Type B pancreatic cell (in vitro differentiated cells): Measurements from ENCODE around the gene MAP3K1. TPM values are rescaled to one million over a fixed set of nuclear protein-coding genes. Genes with fewer than 3 reads are reported as not detected.

Experiments
- DNase-seq: peaks from one replicate; pipeline ENCODE4 v3.0.0; 2021; ENCODE audit warnings: mixed read lengths; ENCODE audit not compliant: unreplicated experiment; ENCODE audit errors: extremely low spot score
- H3K27ac Mint-ChIP-seq: 2 replicates; pipeline ENCODE4 v1.8.0; 2021; ENCODE audit warnings: mild to moderate bottlenecking, mixed read lengths
- H3K27me3 Mint-ChIP-seq: 2 replicates; pipeline ENCODE4 v1.8.0; 2021; ENCODE audit warnings: mixed read lengths
- H3K36me3 Mint-ChIP-seq: 2 replicates; pipeline ENCODE4 v1.8.0; 2021; ENCODE audit warnings: mixed read lengths
- H3K4me1 Mint-ChIP-seq: one replicate; pipeline ENCODE4 v1.8.0; 2021; ENCODE audit warnings: mixed read lengths; ENCODE audit not compliant: unreplicated experiment
- H3K4me3 Mint-ChIP-seq: 2 replicates; pipeline ENCODE4 v1.8.0; 2021; ENCODE audit warnings: mild to moderate bottlenecking, mixed read lengths
- H3K9me3 Mint-ChIP-seq: 2 replicates; pipeline ENCODE4 v1.8.0; 2021; ENCODE audit warnings: mixed read lengths
- total RNA-seq: library from RNA; stranded (reverse); gene quantifications from 2 replicates; pipeline ENCODE4 v1.2.1, GENCODE V29; 2021; ENCODE audit warnings: low replicate concordance
- TF ChIP-seq, protein P1 (sequence below): fragments of 200-600 bp; sonication (generic); conservative IDR thresholded peaks from 2 replicates; pipeline ENCODE4 v1.5.0; 2021; ENCODE audit warnings: antibody characterized with exemption, mild to moderate bottlenecking

Gene MAP3K1
- total RNA-seq, 1 donor from 2014 or later = 48.4 TPM

GRCh38 chr5:56910210-56910965, 95.0 kb downstream of the MAP3K1 start:
- Mint-ChIP-seq H3K27ac (peak overlapping the region; percentile 97), H3K36me3 (peaks cover 7% of the 10 kb centered on the region), H3K4me1 (peaks cover 21% of the 10 kb centered on the region), H3K9me3 (no peaks in the 10 kb centered on the region), H3K4me3 (peak overlapping the region; percentile 88), H3K27me3 (no peaks in the 10 kb centered on the region)
- TF ChIP-seq, protein P1, sequence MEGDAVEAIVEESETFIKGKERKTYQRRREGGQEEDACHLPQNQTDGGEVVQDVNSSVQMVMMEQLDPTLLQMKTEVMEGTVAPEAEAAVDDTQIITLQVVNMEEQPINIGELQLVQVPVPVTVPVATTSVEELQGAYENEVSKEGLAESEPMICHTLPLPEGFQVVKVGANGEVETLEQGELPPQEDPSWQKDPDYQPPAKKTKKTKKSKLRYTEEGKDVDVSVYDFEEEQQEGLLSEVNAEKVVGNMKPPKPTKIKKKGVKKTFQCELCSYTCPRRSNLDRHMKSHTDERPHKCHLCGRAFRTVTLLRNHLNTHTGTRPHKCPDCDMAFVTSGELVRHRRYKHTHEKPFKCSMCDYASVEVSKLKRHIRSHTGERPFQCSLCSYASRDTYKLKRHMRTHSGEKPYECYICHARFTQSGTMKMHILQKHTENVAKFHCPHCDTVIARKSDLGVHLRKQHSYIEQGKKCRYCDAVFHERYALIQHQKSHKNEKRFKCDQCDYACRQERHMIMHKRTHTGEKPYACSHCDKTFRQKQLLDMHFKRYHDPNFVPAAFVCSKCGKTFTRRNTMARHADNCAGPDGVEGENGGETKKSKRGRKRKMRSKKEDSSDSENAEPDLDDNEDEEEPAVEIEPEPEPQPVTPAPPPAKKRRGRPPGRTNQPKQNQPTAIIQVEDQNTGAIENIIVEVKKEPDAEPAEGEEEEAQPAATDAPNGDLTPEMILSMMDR = no peak
- no peak for DNase-seq

DNA sequence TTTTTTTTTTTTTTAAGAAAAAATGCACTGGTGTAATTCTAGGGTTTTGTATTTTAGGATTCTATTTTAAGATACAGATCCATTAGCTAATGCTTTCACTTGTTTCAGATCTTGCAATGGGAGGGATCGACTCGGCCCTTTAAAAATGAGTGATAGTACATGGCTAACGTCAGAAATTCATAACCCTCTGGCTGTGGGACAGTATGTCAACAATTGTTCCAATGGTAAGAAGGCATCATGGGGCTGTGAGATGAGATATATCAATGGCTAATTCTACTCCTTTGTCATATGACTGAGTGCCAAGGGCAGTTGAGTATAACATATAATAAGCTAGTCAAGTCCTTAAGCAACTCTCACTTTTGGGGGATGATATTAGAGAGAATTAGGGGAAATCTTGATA, 98.4 kb downstream of the MAP3K1 start:
- peaks cover 20% of the 10 kb centered on the region for H3K4me1 Mint-ChIP-seq
- TF ChIP-seq, protein P1 = no peak

DNA sequence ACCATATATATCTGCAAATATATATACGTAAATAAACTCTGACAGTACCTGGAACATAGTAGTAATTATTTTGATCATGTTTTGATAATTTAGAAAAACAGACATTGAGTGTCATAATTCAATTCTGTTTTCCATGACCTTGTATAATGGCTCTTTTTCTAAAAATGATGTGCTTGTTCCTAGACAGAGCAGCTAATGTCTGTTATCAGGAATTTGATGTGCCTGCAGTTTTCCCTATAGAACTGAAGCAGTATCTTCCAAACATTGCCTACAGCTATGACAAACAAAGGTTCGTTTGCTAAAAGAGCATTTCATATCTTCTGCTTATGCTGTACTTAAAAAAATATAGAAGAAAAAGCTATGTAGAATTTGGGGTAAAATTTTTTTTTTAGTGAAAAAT, 99.3 kb downstream of the MAP3K1 start:
- no peak overlapping the region for H3K4me3 Mint-ChIP-seq
- H3K27me3 Mint-ChIP-seq = no peaks in the 10 kb centered on the region
- TF ChIP-seq, protein P1 = no peak
- H3K9me3 Mint-ChIP-seq = no peaks in the 10 kb centered on the region
- peaks cover 17% of the 10 kb centered on the region for H3K4me1 Mint-ChIP-seq
- H3K36me3 Mint-ChIP-seq = peaks cover 7% of the 10 kb centered on the region
- DNase-seq = no peak
- H3K27ac Mint-ChIP-seq = no peak overlapping the region

More for the DNA sequence above, 98.4 kb downstream of the MAP3K1 start:
- H3K4me3 Mint-ChIP-seq = no peak overlapping the region
- H3K27me3 Mint-ChIP-seq = no peaks in the 10 kb centered on the region
- no peak for DNase-seq
- H3K36me3 Mint-ChIP-seq = peaks cover 7% of the 10 kb centered on the region
- no peaks in the 10 kb centered on the region for H3K9me3 Mint-ChIP-seq
- no peak overlapping the region for H3K27ac Mint-ChIP-seq

DNA sequence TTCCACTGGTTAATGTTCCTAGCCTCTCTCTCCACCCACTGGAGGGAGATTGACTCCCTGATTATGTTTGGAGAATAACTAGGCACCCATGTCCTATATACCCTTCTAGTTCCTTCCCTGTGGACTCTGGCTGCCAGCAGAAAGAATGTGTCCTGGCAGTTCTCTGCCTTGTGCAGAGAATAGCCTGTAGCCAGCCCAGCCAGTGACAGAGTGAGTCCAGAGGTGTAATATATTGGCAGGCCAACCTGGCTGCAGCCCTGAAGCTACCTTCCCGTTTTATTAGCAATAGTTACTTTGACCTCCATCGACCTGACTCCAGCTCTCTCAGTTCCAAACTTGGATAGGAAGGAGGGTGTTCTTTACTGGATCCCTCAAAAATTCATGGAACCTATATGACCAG, 102.2 kb downstream of the MAP3K1 start:
- Mint-ChIP-seq H3K27ac (no peak overlapping the region), H3K36me3 (peaks cover 20% of the 10 kb centered on the region), H3K4me3 (no peak overlapping the region), H3K9me3 (no peaks in the 10 kb centered on the region), H3K27me3 (no peaks in the 10 kb centered on the region), H3K4me1 (peaks cover 5% of the 10 kb centered on the region)
- TF ChIP-seq, protein P1 = no peak
- no peak for DNase-seq

DNA sequence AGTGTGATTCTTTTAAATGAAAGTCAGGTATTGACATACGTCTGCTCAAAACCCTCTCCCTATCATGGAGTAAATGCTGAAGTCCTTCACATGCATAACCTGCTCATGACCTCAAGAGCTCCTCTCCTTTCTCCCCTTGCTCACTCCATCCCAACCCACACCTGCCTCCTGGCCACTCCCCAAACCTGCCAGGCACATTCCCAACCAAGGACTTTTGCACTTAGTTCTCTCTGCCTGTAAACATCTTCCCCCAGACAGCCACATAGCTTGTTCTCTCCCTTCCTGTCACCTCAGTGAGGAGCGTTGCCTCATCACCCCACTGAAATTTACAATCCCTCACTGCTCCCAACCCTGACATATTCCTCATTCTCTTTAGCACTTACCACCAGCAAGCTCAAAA, 102.7 kb downstream of the MAP3K1 start:
- H3K4me3 Mint-ChIP-seq = no peak overlapping the region
- H3K4me1 Mint-ChIP-seq = peaks cover 5% of the 10 kb centered on the region
- H3K27me3 Mint-ChIP-seq = no peaks in the 10 kb centered on the region
- DNase-seq = no peak
- peaks cover 22% of the 10 kb centered on the region for H3K36me3 Mint-ChIP-seq
- H3K27ac Mint-ChIP-seq = peak overlapping the region; percentile 0
- TF ChIP-seq, protein P1 = no peak
- no peaks in the 10 kb centered on the region for H3K9me3 Mint-ChIP-seq
